Body of pancreas (tissue), 4 donors: ENCODE data around the gene CDK17.

Experiments
- POLR2A ChIP-seq, 3 donors: fragments of 450-650 bp; IDR thresholded peaks; one replicate each; pipeline ENCODE4 v1.6.1; 2016; ENCODE audit warnings: antibody characterized with exemption in 3 of 3, mild to moderate bottlenecking in 2 of 3
- TF ChIP-seq, protein P1 (sequence below), 7 experiments: fragments of 450-650 bp in 4 of 7; fragments of 200-600 bp in 3 of 7; sonication (generic) in 3 of 7; IDR thresholded peaks; one replicate each; pipeline ENCODE4 v1.5.1; 2016 to 2019; ENCODE audit warnings: antibody characterized with exemption in 7 of 7

DNA sequence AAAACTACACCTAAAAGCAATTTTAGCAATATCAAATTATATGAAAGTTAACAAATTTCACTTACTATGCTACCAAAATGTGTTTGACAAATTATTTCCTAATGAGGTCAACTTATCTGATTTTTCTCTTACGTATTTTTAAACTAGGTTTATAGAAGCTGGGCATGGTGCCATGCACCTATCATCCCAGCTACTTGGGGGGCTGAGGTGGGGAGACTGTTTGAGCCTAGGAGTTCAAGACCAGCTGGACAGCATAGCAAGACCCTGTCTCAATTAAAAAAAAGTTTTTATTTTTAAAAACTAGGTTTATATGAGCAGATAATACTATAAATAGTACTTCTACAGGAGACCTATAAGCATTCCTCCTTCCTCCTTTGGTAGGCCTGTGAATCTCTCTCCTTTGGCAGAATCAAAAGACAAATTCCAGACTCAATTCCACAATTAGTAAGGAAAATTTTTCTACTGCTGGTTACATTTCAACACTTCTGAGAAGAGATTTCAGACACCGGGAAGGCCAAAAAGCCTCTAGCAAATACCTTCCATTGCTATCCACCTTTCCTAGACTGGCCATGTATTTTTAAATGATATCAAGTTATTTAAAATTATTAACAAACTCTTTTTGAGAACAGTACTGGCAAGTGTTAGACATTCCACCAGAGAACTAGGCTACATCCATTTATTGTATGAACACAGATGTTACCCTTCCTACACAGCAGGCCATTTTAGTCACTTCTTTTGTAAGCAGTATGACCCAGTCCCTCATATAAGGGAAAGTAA, 34.4 kb downstream of the CDK17 start:
- TF ChIP-seq POLR2A (IDR thresholded peaks at IDR 0.05): no peak
- TF ChIP-seq, protein P1, sequence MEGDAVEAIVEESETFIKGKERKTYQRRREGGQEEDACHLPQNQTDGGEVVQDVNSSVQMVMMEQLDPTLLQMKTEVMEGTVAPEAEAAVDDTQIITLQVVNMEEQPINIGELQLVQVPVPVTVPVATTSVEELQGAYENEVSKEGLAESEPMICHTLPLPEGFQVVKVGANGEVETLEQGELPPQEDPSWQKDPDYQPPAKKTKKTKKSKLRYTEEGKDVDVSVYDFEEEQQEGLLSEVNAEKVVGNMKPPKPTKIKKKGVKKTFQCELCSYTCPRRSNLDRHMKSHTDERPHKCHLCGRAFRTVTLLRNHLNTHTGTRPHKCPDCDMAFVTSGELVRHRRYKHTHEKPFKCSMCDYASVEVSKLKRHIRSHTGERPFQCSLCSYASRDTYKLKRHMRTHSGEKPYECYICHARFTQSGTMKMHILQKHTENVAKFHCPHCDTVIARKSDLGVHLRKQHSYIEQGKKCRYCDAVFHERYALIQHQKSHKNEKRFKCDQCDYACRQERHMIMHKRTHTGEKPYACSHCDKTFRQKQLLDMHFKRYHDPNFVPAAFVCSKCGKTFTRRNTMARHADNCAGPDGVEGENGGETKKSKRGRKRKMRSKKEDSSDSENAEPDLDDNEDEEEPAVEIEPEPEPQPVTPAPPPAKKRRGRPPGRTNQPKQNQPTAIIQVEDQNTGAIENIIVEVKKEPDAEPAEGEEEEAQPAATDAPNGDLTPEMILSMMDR (IDR thresholded peaks at IDR 0.05): no peak
